HCT116 (cell line): ENCODE measurements around the gene DYNLT2. TPM values are rescaled to one million over a fixed set of nuclear protein-coding genes. Genes with fewer than 3 reads are reported as not detected.

Experiments used
- ATAC-seq: fragments of 200-7000 bp; cut with Tn5 transposase; 2 replicates; pipeline ENCODE4 v1.9.1; 2020; ENCODE audit warnings: mild to moderate bottlenecking, moderate library complexity
- BruUV-seq: library from RNA; stranded (reverse); fragments of 400-500 nt; replicated peaks from 2 replicates; lab custom pipeline; 2021; lab: Mats Ljungman, UMichigan
- CTCF ChIA-PET: fragments of 300-600 bp; sonication (Branson Sonifier 250); formaldehyde crosslinking; loops from one replicate; lab custom pipeline; 2021; ENCODE audit warnings: antibody characterized with exemption; lab: Charles Lee
- POLR2A ChIA-PET: fragments of 300-600, 350-600 bp; sonication (Branson Sonifier 250); formaldehyde crosslinking; loops from one replicate; lab custom pipeline; 2021; ENCODE audit warnings: antibody characterized with exemption; lab: Charles Lee
- RAD21 ChIA-PET, 2 experiments: fragments of 300-600 bp; sonication (Branson Sonifier 250); formaldehyde crosslinking; loops; one replicate each; lab custom pipeline; 2023; ENCODE audit warnings: low total read pairs in 2 of 2; ENCODE audit not compliant: uncharacterized antibody in 2 of 2, unreplicated experiment in 2 of 2, low non-redundant PET in 1 of 2; lab: Charles Lee
- DNase-seq: peaks from one replicate; pipeline ENCODE4 v3.0.0-alpha.2; 2010; ENCODE audit warnings: low read depth, low spot score
- H2AFZ ChIP-seq: fragments of 200-600 bp; shearing (Covaris generic), sonication (generic); 2 replicates; pipeline ENCODE4 v1.6.1; 2017; ENCODE audit warnings: low read depth, mixed run types, mixed read lengths, antibody characterized with exemption, low read length; ENCODE audit not compliant: poor library complexity, severe bottlenecking
- H3K27ac ChIP-seq: 2 replicates; pipeline ENCODE4 v1.5.1; 2012; ENCODE audit warnings: low read depth, low read length
- H3K27me3 ChIP-seq: fragments of 200-600 bp; sonication (generic); 2 replicates; pipeline ENCODE4 v1.6.1; 2016; ENCODE audit warnings: mixed run types, low read length, mixed read lengths; ENCODE audit not compliant: insufficient read depth
- H3K36me3 ChIP-seq, 2 experiments: fragments of 200-500 bp in 1 of 2; fragments of 200-600 bp in 1 of 2; sonication (Bioruptor generic) in 1 of 2; sonication (generic) in 1 of 2; 2 replicates each; pipeline versions ENCODE4 v1.5.1 to v1.6.1; 2014 to 2016; ENCODE audit warnings: low read length in 2 of 2, inconsistent platforms in 1 of 2, mixed read lengths in 1 of 2, mixed run types in 1 of 2; ENCODE audit not compliant: insufficient read depth in 2 of 2, control insufficient read depth in 1 of 2
- H3K4me1 ChIP-seq, 2 experiments: fragments of 200-600 bp in 1 of 2; sonication (generic) in 1 of 2; 2 replicates each; pipeline versions ENCODE4 v1.5.1 to v1.6.1; 2012 to 2017; ENCODE audit warnings: low read length in 2 of 2, inconsistent platforms in 1 of 2, mild to moderate bottlenecking in 1 of 2, mixed read lengths in 1 of 2, mixed run types in 1 of 2, moderate library complexity in 1 of 2; ENCODE audit not compliant: insufficient read depth in 2 of 2, control insufficient read depth in 1 of 2
- H3K4me2 ChIP-seq: fragments of 200-600 bp; sonication (generic); 2 replicates; pipeline ENCODE4 v1.6.1; 2017; ENCODE audit warnings: mixed run types, low read length, mixed read lengths
- H3K4me3 ChIP-seq, 2 experiments: fragments of 200-600 bp in 1 of 2; sonication (generic) in 1 of 2; replicated peaks in 1 of 2; 2 replicates each; pipeline ENCODE4 v1.5.1; 2011 to 2016; ENCODE audit warnings: low read length in 2 of 2, control low read depth in 1 of 2, low read depth in 1 of 2, mild to moderate bottlenecking in 1 of 2, mixed read lengths in 1 of 2, mixed run types in 1 of 2
- H3K79me2 ChIP-seq: fragments of 200-600 bp; sonication (generic); 2 replicates; pipeline ENCODE4 v1.6.1; 2017; ENCODE audit warnings: mild to moderate bottlenecking, mixed run types, low read length, moderate library complexity, mixed read lengths; ENCODE audit not compliant: insufficient read depth
- H3K9ac ChIP-seq: fragments of 200-600 bp; sonication (generic); 2 replicates; pipeline ENCODE4 v1.6.1; 2016; ENCODE audit warnings: low read length, mixed read lengths
- H3K9me2 ChIP-seq: fragments of 200-600 bp; sonication (generic), shearing (Covaris generic); 2 replicates; pipeline ENCODE4 v1.6.1; 2017; ENCODE audit warnings: mixed run types, mild to moderate bottlenecking, moderate library complexity; ENCODE audit not compliant: insufficient read depth
- H3K9me3 ChIP-seq, 2 experiments: fragments of 200-500 bp in 1 of 2; fragments of 200-600 bp in 1 of 2; sonication (Bioruptor generic) in 1 of 2; sonication (generic) in 1 of 2; 2 replicates each; pipeline ENCODE4 v1.6.1; 2014 to 2017; ENCODE audit warnings: low read length in 2 of 2, mixed read lengths in 2 of 2, inconsistent platforms in 1 of 2, low read depth in 1 of 2, mild to moderate bottlenecking in 1 of 2, mixed run types in 1 of 2, moderate library complexity in 1 of 2; ENCODE audit not compliant: control insufficient read depth in 1 of 2, insufficient read depth in 1 of 2
- H4K20me1 ChIP-seq: fragments of 200-600 bp; sonication (generic), shearing (Covaris generic); 2 replicates; pipeline ENCODE4 v1.6.1; 2017; ENCODE audit warnings: mixed run types, mild to moderate bottlenecking, moderate library complexity; ENCODE audit not compliant: insufficient read depth
- ATF3 ChIP-seq: IDR thresholded peaks from 2 replicates; pipeline ENCODE4 v1.6.1; 2012
- CBX3 ChIP-seq: IDR thresholded peaks from 2 replicates; pipeline ENCODE4 v1.6.1; 2012; ENCODE audit warnings: low read depth
- CEBPB ChIP-seq: IDR thresholded peaks from 2 replicates; pipeline ENCODE4 v1.6.1; 2012; ENCODE audit warnings: low read depth
- CTCF ChIP-seq, 3 experiments: fragments of 200-600 bp in 1 of 3; sonication (generic) in 1 of 3; IDR thresholded peaks in 2 of 3; conservative IDR thresholded peaks in 1 of 3; 2 replicates each; pipeline ENCODE4 v1.5.1; 2012 to 2017; ENCODE audit warnings: low read depth in 2 of 3, low read length in 2 of 3, antibody characterized with exemption in 1 of 3, borderline replicate concordance in 1 of 3, control low read depth in 1 of 3, mild to moderate bottlenecking in 1 of 3, mixed read lengths in 1 of 3, mixed run types in 1 of 3, moderate library complexity in 1 of 3; ENCODE audit not compliant: insufficient read depth in 1 of 3
- ELF1 ChIP-seq: IDR thresholded peaks from 2 replicates; pipeline ENCODE4 v1.6.1; 2012; ENCODE audit warnings: low read depth, borderline replicate concordance
- EZH2phosphoT487 ChIP-seq: fragments of 200-600 bp; IDR thresholded peaks from 2 replicates; pipeline ENCODE4 v1.6.1; 2018; ENCODE audit warnings: antibody characterized with exemption, borderline replicate concordance
- RAD21 ChIP-seq: IDR thresholded peaks from 2 replicates; pipeline ENCODE4 v1.6.1; 2012; ENCODE audit warnings: low read depth, mild to moderate bottlenecking
- REST ChIP-seq: IDR thresholded peaks from 2 replicates; pipeline ENCODE4 v1.6.1; 2012; ENCODE audit warnings: low read depth
- TCF7L2 ChIP-seq: IDR thresholded peaks from 2 replicates; pipeline ENCODE4 v1.7.0; 2011; ENCODE audit warnings: borderline replicate concordance, inconsistent platforms; ENCODE audit not compliant: insufficient read depth, insufficient read length; ENCODE audit errors: extremely low read depth
- ZBTB33 ChIP-seq: IDR thresholded peaks from 2 replicates; pipeline ENCODE4 v1.6.1; 2011; ENCODE audit warnings: mild to moderate bottlenecking, low read length, moderate library complexity; ENCODE audit not compliant: insufficient replicate concordance; ENCODE audit errors: extremely low read depth
- ZFX ChIP-seq: fragments of 450-650 bp; IDR thresholded peaks from 2 replicates; pipeline ENCODE4 v1.6.1; 2017
- intact Hi-C: fragments of 100-400 bp; cut with micrococcal nuclease; formaldehyde crosslinking; loops from 2 replicates; pipeline ENCODE4 v1.10.0; 2022
- total RNA-seq: library from RNA; stranded (reverse); gene quantifications from one replicate; pipeline ENCODE4 v1.2.1, GENCODE V29; 2021; ENCODE audit not compliant: unreplicated experiment

The DYNLT2 gene
- total RNA-seq, 1 experiment from 2014 or later: 1.5 TPM

GRCh38 chr6:169783971-169784820 lies 32.8 kb upstream of the DYNLT2 start:
- Histone ChIP-seq H3K9me2 (no peaks in the 10 kb centered on the region), H4K20me1 (no peaks in the 10 kb centered on the region), H3K79me2 (no peaks in the 10 kb centered on the region), H3K4me3 (no peak overlapping the region), H3K9me3 (no peaks in the 10 kb centered on the region), H3K27me3 (no peaks in the 10 kb centered on the region), H3K9ac (no peak overlapping the region), H3K27ac (no peak overlapping the region), H3K36me3 (no peaks in the 10 kb centered on the region; a peak in 1 of 4 replicates), H2AFZ (no peak overlapping the region), H3K4me2 (no peak overlapping the region), H3K4me1 (no peaks in the 10 kb centered on the region; a peak in 1 of 4 replicates)
- ChIA-PET CTCF (no interaction called here), POLR2A (no interaction called here), RAD21 (no interaction called here)
- BruUV-seq: no TSS peak
- intact Hi-C loops: no loop called here
- TF ChIP-seq CTCF (IDR thresholded peaks at IDR 0.05 in 2 of 3, conservative IDR thresholded peaks at IDR 0.05 in 1 of 3; ENCODE audit: borderline replicate concordance in 1 of 3, insufficient read depth in 1 of 3, low read depth in 2 of 3, low read length in 2 of 3) (no peak), ZFX (no peak), EZH2phosphoT487 (no peak), CEBPB (no peak), ZBTB33 (no peak), RAD21 (no peak), ELF1 (no peak), ATF3 (no peak), TCF7L2 (no peak), REST (no peak), CBX3 (no peak)
- ATAC-seq: no peak
- DNase-seq: no peak
